K562 (cell line): Measurements from ENCODE around the gene CEP72. TPM values are rescaled to one million over a fixed set of nuclear protein-coding genes. Genes with fewer than 3 reads are reported as not detected.

ENCODE experiments used
- ATF6 ChIP-seq: sonication (generic); formaldehyde crosslinking; IDR thresholded peaks from 2 replicates; pipeline ENCODE4 v1.4.0; 2020; ENCODE audit warnings: mild to moderate bottlenecking, missing genetic modification reagents
- BRD4 ChIP-seq: fragments of 200-600 bp; sonication (generic); IDR thresholded peaks from 2 replicates; pipeline ENCODE4 v1.6.1; 2017; ENCODE audit warnings: inconsistent platforms
- HDAC1 ChIP-seq, 2 experiments: fragments of 450-650 bp; IDR thresholded peaks; 2 replicates each; pipeline ENCODE4 v1.6.1; 2016 to 2017; ENCODE audit warnings: inconsistent platforms in 1 of 2, mild to moderate bottlenecking in 1 of 2, moderate library complexity in 1 of 2
- JUND ChIP-seq, 2 experiments: IDR thresholded peaks; 2 replicates in 1 of 2; 3 replicates in 1 of 2; pipeline ENCODE4 v1.6.1; 2011; ENCODE audit warnings: borderline replicate concordance in 2 of 2, low read depth in 2 of 2, low read length in 2 of 2, improper control_type of control experiment in 1 of 2, missing biosample characterization in 1 of 2, missing genetic modification characterization in 1 of 2, missing genetic modification reagents in 1 of 2
- KDM5B ChIP-seq: fragments of 200-600 bp; sonication (generic); IDR thresholded peaks from 2 replicates; pipeline ENCODE4 v1.6.1; 2012; ENCODE audit warnings: low read depth, mild to moderate bottlenecking, moderate library complexity, low read length, control low read depth, inconsistent platforms; ENCODE audit not compliant: insufficient replicate concordance
- MAZ ChIP-seq, 2 experiments: fragments of 450-650 bp in 1 of 2; sonication (generic) in 1 of 2; formaldehyde crosslinking; IDR thresholded peaks in 1 of 2; conservative IDR thresholded peaks in 1 of 2; 2 replicates each; pipeline versions ENCODE4 v1.4.0 to v1.5.0; 2020; ENCODE audit warnings: mild to moderate bottlenecking in 1 of 2, missing genetic modification reagents in 1 of 2
- MNT ChIP-seq, 2 experiments: fragments of 450-650 bp; conservative IDR thresholded peaks; 2 replicates each; pipeline ENCODE4 v1.6.1; 2017; ENCODE audit warnings: mild to moderate bottlenecking in 2 of 2, moderate library complexity in 2 of 2
- NFIC ChIP-seq: fragments of 450-650 bp; IDR thresholded peaks from 2 replicates; pipeline ENCODE4 v1.6.1; 2017; ENCODE audit warnings: mild to moderate bottlenecking, inconsistent platforms
- RB1 ChIP-seq: fragments of 450-650 bp; IDR thresholded peaks from 2 replicates; pipeline ENCODE4 v1.6.1; 2017; ENCODE audit warnings: low read depth, mild to moderate bottlenecking
- SUPT5H ChIP-seq: fragments of 450-650 bp; IDR thresholded peaks from 2 replicates; pipeline ENCODE4 v1.6.1; 2016
- ZBTB7A ChIP-seq: IDR thresholded peaks from 2 replicates; pipeline ENCODE4 v1.6.1; 2011; ENCODE audit warnings: low read depth, mild to moderate bottlenecking, low read length, moderate library complexity, borderline replicate concordance; ENCODE audit not compliant: control insufficient read depth
- ZNF445 ChIP-seq: fragments of 250-450 bp; sonication (Bioruptor Pico); IDR thresholded peaks from 2 replicates; pipeline ENCODE4 v1.4.0; 2020; ENCODE audit warnings: low read depth, mild to moderate bottlenecking, moderate library complexity
- ZNF512 ChIP-seq: IDR thresholded peaks from 2 replicates; pipeline ENCODE4 v1.6.1; 2016; ENCODE audit warnings: missing genetic modification characterization, missing compliant biosample characterization
- polyA plus RNA-seq, 8 experiments: library from polyadenylated mRNA; depleted of rRNA in 4 of 8; stranded (reverse) in 5 of 8; unstranded in 3 of 8; fragments of >200 nt; fragmentation: Nextera tagmentation in 2 of 8; fragmentation: Illumina TruSeq in 1 of 8; extraction: Ambion mirVana in 2 of 8; extraction: Trizol in 1 of 8; gene quantifications; 2 replicates each; pipeline versions ENCODE4 v1.2.1 to v1.2.3, GENCODE V29; 2011 to 2014; ENCODE audit warnings: inconsistent platforms in 1 of 8, missing spikeins in 1 of 8
- total RNA-seq, 7 experiments: library from RNA; depleted of rRNA in 6 of 7; stranded (reverse); fragments of >200 nt in 6 of 7; fragmentation: Illumina TruSeq in 2 of 7; extraction: Trizol in 2 of 7; gene quantifications; 2 replicates each; pipeline versions ENCODE4 v1.2.1 to v1.2.3, GENCODE V29; 2011 to 2021; ENCODE audit warnings: low replicate concordance in 1 of 7

CEP72 gene
- total and polyA plus RNA-seq, 9 of the 15 experiments (the other 6 are each of a cell fraction or from before 2014, with no cell fraction given), result 0.89 to 38.1 (median 14.2) TPM

GRCh38 chr5:611731-612486, at the start of gene CEP72 (continued):
- TF ChIP-seq ZBTB7A (peak; percentile 79), HDAC1 (IDR thresholded peaks at IDR 0.05) (peak in 1 of 2 experiments; percentile 66; a peak in 1 of 4 replicates), RB1 (0 out of 2 replicates have a peak, but pooled peaks have one; percentile 40), ZNF445 (CRISPR knock-in tag) (peak; percentile 22; the same call in 1 of the 2 replicates), NFIC (peak; percentile 23; the same call in 1 of the 2 replicates), ZNF512 (no peak), JUND (IDR thresholded peaks at IDR 0.05; ENCODE audit: borderline replicate concordance, low read depth, low read length) (no peak), JUND (tag; IDR thresholded peaks at IDR 0.05; ENCODE audit: borderline replicate concordance, low read depth, low read length) (no peak), BRD4 (no peak), SUPT5H (peak; percentile 54), KDM5B (peak; percentile 43), MNT (conservative IDR thresholded peaks at IDR 0.05) (peak; percentile 51 to 72; a peak in 2 of 4 replicates), ATF6 (CRISPR knock-in tag) (no peak; the same call in 1 of the 2 replicates), MAZ (CRISPR knock-in tag; conservative IDR thresholded peaks at IDR 0.05 in 1 of 2, IDR thresholded peaks at IDR 0.05 in 1 of 2) (peak; percentile 51 to 61; a peak in 3 of 4 replicates)
